Lower leg skin (tissue), 4 donors: ENCODE results near the gene WNT7A. TPM values are rescaled to one million over a fixed set of nuclear protein-coding genes. Genes with fewer than 3 reads are reported as not detected.

Experiments
- DNase-seq, 2 donors: peaks; one replicate each; pipeline ENCODE4 v3.0.0-alpha.2; 2019; ENCODE audit warnings: low spot score in 2 of 2
- H3K4me3 ChIP-seq: fragments of 200-600 bp; sonication (generic); 2 replicates; pipeline ENCODE4 v1.5.1; 2017; ENCODE audit warnings: mild to moderate bottlenecking, low read depth; ENCODE audit not compliant: poor library complexity, severe bottlenecking
- CTCF ChIP-seq, 3 donors: fragments of 450-650 bp; IDR thresholded peaks; one replicate each; pipeline ENCODE4 v1.5.1; 2016; ENCODE audit warnings: antibody characterized with exemption in 3 of 3, mild to moderate bottlenecking in 3 of 3, moderate library complexity in 2 of 3
- POLR2A ChIP-seq, 2 donors: fragments of 450-650 bp; IDR thresholded peaks; one replicate each; pipeline ENCODE4 v1.6.1; 2016 to 2017; ENCODE audit warnings: antibody characterized with exemption in 2 of 2, mild to moderate bottlenecking in 1 of 2, moderate library complexity in 1 of 2
- WGBS, 2 donors: methylation state at CpG; one replicate each; pipeline ENCODE4 v1.1.5; 2018; 5-methylcytosine and 5-hydroxymethylcytosine counted together
- intact Hi-C: fragments of 100-400 bp; cut with DNase I; formaldehyde crosslinking; loops from one replicate; pipeline ENCODE4 v1.15.0; 2023; ENCODE audit warnings: low total_unique reads
- total RNA-seq, 4 donors: library from RNA; depleted of rRNA; stranded (reverse); fragments of >200 nt; gene quantifications; one replicate each; pipeline ENCODE4 v1.1.0, GENCODE V29; 2016

The WNT7A gene
- total RNA-seq, 4 donors from 2014 or later: 0.49 to 2.4 (median 0.68) TPM

- TF ChIP-seq CTCF (IDR thresholded peaks at IDR 0.05) (no peak), POLR2A (IDR thresholded peaks at IDR 0.05) (no peak)
These were observed 12.4 kb upstream of the WNT7A start for GRCh38 chr3:13892304-13892703.

GRCh38 chr3:13891492-13892073 lies 11.7 kb upstream of the WNT7A start:
- no peak overlapping the region for H3K4me3 ChIP-seq
- 42 to 53% methylated on average over 5 of the region's 5 CpGs for WGBS, 2 donors
- peak in 1 of 2 donors; percentile 67 for DNase-seq
- intact Hi-C loops: no loop called here
- TF ChIP-seq CTCF (IDR thresholded peaks at IDR 0.05): no peak
- no peak for TF ChIP-seq POLR2A (IDR thresholded peaks at IDR 0.05)

More at GRCh38 chr3:13892304-13892703, 12.4 kb upstream of the WNT7A start:
- peak in 1 of 2 donors; percentile 17 for DNase-seq
- 97 to 100% methylated on average over 2 of the region's 2 CpGs for WGBS, 2 donors
- intact Hi-C loops: no loop called here
- H3K4me3 ChIP-seq: no peak overlapping the region

GRCh38 chr3:13891017-13891392 lies 11.1 kb upstream of the WNT7A start:
- intact Hi-C loops: no loop called here
- no peak overlapping the region for H3K4me3 ChIP-seq
- no peak for DNase-seq
- no peak for TF ChIP-seq POLR2A (IDR thresholded peaks at IDR 0.05)
- no peak for TF ChIP-seq CTCF (IDR thresholded peaks at IDR 0.05)

- intact Hi-C loops: no loop called here
These were observed 10.6 kb upstream of the WNT7A start for GRCh38 chr3:13890377-13891016.

GRCh38 chr3:13888576-13888975 lies 8.7 kb upstream of the WNT7A start:
- no peak for TF ChIP-seq POLR2A (IDR thresholded peaks at IDR 0.05)
- peak in 1 of 2 donors; percentile 50 for DNase-seq
- intact Hi-C loops: loop anchor here (10.0 kb wide), 1 partner anchor 794 kb away; no protein-coding TSS in a partner anchor
- 83 to 89% methylated on average over 1 of the region's 1 CpG for WGBS, 2 donors
- H3K4me3 ChIP-seq: no peak overlapping the region

More at GRCh38 chr3:13890377-13891016, 10.6 kb upstream of the WNT7A start:
- H3K4me3 ChIP-seq: no peak overlapping the region
- 39 to 57% methylated on average over 13 of the region's 13 CpGs for WGBS, 2 donors
- no peak for TF ChIP-seq POLR2A (IDR thresholded peaks at IDR 0.05)
- TF ChIP-seq CTCF (IDR thresholded peaks at IDR 0.05): no peak
- peak in 1 of 2 donors; percentile 91 for DNase-seq

- WGBS, 2 donors: 70 to 74% methylated on average over 6 of the region's 6 CpGs
- intact Hi-C loops: loop anchor here (10.0 kb wide), 1 partner anchor 793 kb away; no protein-coding TSS in a partner anchor
- DNase-seq: peak in 1 of 2 donors; percentile 37
- no peak for TF ChIP-seq POLR2A (IDR thresholded peaks at IDR 0.05)
- TF ChIP-seq CTCF (IDR thresholded peaks at IDR 0.05): no peak
- H3K4me3 ChIP-seq: no peak overlapping the region
These were observed 7.8 kb upstream of the WNT7A start for GRCh38 chr3:13887495-13888300.
